ENCODE results near the gene KCNK2.

DNA sequence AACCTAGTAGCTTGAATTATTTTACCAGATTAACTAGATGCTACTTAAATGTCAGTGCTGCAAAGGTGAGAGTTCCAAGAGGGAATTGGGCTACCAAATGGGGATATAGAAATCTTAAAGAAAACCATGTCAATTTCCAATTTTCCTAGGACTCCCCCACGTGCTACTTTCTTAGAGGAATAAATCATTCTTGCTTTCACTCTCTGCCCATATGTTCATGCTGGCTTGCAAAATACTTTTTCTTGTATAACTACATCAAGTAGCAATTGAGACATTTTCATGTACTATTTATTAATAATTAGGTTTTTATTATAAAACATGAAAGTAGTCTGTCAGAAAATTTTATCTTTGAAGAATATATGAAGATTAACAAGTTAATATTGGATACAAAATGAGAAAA lies 11.8 kb downstream of the KCNK2 start:
- TF ChIP-seq, protein P1, sequence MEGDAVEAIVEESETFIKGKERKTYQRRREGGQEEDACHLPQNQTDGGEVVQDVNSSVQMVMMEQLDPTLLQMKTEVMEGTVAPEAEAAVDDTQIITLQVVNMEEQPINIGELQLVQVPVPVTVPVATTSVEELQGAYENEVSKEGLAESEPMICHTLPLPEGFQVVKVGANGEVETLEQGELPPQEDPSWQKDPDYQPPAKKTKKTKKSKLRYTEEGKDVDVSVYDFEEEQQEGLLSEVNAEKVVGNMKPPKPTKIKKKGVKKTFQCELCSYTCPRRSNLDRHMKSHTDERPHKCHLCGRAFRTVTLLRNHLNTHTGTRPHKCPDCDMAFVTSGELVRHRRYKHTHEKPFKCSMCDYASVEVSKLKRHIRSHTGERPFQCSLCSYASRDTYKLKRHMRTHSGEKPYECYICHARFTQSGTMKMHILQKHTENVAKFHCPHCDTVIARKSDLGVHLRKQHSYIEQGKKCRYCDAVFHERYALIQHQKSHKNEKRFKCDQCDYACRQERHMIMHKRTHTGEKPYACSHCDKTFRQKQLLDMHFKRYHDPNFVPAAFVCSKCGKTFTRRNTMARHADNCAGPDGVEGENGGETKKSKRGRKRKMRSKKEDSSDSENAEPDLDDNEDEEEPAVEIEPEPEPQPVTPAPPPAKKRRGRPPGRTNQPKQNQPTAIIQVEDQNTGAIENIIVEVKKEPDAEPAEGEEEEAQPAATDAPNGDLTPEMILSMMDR (conservative IDR thresholded peaks at IDR 0.05), result no peak
- no peak for TF ChIP-seq ZFX (IDR thresholded peaks at IDR 0.05)

Data from C4-2B (cell line).